ENCODE results near the gene SHANK1.

DNA sequence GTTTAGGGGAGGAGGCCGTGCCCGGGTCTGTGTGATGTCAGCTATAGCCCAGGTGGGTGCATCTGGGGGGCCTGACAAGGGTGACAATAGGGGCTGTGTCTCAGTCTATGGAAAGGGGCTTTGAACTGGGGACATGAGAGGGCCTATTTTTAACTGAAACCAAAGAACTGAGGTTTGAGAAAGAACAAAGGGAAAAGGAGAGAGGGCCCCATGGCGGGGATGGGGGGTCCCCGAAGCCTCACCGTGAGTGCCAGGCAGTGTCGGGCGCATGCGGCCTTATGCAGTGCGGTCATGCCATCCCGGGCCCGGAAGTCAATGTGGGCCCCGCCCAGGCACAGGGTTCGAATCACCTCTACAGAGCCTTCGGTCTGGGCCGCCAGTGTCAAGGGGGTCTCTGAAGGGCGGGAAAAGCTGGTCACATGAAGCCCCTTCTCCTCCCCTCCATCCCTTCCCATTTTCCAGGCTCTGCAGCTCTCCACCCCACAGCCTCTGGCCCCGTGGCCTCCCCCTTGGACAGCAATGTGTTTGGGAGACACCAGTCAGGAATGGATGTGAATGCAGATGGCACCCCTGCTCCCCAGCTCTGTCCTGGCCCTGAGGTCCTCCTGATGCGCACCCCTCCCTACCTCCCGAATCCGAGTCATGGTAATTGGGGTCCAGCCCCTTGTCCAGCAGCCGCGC is 5.9 kb downstream of the SHANK1 start:
- TF ChIP-seq, protein P1, sequence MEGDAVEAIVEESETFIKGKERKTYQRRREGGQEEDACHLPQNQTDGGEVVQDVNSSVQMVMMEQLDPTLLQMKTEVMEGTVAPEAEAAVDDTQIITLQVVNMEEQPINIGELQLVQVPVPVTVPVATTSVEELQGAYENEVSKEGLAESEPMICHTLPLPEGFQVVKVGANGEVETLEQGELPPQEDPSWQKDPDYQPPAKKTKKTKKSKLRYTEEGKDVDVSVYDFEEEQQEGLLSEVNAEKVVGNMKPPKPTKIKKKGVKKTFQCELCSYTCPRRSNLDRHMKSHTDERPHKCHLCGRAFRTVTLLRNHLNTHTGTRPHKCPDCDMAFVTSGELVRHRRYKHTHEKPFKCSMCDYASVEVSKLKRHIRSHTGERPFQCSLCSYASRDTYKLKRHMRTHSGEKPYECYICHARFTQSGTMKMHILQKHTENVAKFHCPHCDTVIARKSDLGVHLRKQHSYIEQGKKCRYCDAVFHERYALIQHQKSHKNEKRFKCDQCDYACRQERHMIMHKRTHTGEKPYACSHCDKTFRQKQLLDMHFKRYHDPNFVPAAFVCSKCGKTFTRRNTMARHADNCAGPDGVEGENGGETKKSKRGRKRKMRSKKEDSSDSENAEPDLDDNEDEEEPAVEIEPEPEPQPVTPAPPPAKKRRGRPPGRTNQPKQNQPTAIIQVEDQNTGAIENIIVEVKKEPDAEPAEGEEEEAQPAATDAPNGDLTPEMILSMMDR (IDR thresholded peaks at IDR 0.05; ENCODE audit: low read depth, low read length, missing input control): no peak
- TF ChIP-seq TAF1 (conservative IDR thresholded peaks at IDR 0.05): no peak
- TF ChIP-seq RAD21 (IDR thresholded peaks at IDR 0.05): no peak
- TF ChIP-seq FOXA1 (IDR thresholded peaks at IDR 0.05): no peak
- TF ChIP-seq HNF4A (conservative IDR thresholded peaks at IDR 0.05): no peak
- TF ChIP-seq ZBTB33 (IDR thresholded peaks at IDR 0.05): no peak
- TF ChIP-seq EGR1 (IDR thresholded peaks at IDR 0.05; ENCODE audit: low read depth in 2 of 2): no peak
- no peak for TF ChIP-seq YY1 (IDR thresholded peaks at IDR 0.05)
- no peak for TF ChIP-seq GABPA (IDR thresholded peaks at IDR 0.05 in 1 of 2, conservative IDR thresholded peaks at IDR 0.05 in 1 of 2)
- TF ChIP-seq RXRA (IDR thresholded peaks at IDR 0.05): no peak

Measured in liver (tissue), 3 donors.